ENCODE data around the gene SYNGR2. TPM values are rescaled to one million over a fixed set of nuclear protein-coding genes. Genes with fewer than 3 reads are reported as not detected.

SYNGR2 gene
- total RNA-seq, 1 donor from 2014 or later, result 115 TPM

- intact Hi-C loops (cut with DNase I), result loop anchor here (5.0 to 10.0 kb wide), 3 partner anchors 571 to 1028 kb away; partner anchors contain the start of gene SEC14L1
- H3K27ac ChIP-seq, result peak overlapping the region; percentile 81 to 89
- no peaks in the 10 kb centered on the region for H3K9me3 ChIP-seq
- no peak for DNase-seq (ENCODE audit: low spot score in 2 of 2)
- H3K4me1 ChIP-seq, result peaks cover 11 to 60% of the 10 kb centered on the region in 2 donors
- TF ChIP-seq, protein P1, sequence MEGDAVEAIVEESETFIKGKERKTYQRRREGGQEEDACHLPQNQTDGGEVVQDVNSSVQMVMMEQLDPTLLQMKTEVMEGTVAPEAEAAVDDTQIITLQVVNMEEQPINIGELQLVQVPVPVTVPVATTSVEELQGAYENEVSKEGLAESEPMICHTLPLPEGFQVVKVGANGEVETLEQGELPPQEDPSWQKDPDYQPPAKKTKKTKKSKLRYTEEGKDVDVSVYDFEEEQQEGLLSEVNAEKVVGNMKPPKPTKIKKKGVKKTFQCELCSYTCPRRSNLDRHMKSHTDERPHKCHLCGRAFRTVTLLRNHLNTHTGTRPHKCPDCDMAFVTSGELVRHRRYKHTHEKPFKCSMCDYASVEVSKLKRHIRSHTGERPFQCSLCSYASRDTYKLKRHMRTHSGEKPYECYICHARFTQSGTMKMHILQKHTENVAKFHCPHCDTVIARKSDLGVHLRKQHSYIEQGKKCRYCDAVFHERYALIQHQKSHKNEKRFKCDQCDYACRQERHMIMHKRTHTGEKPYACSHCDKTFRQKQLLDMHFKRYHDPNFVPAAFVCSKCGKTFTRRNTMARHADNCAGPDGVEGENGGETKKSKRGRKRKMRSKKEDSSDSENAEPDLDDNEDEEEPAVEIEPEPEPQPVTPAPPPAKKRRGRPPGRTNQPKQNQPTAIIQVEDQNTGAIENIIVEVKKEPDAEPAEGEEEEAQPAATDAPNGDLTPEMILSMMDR (IDR thresholded peaks at IDR 0.05), result no peak
- peaks cover 9 to 12% of the 10 kb centered on the region in 2 donors for H3K36me3 ChIP-seq
- H3K27me3 ChIP-seq, result no peaks in the 10 kb centered on the region
- no peak overlapping the region for H3K4me3 ChIP-seq
Measured at GRCh38 chr17:78173097-78173715, 4.8 kb downstream of the SYNGR2 start.

DNA sequence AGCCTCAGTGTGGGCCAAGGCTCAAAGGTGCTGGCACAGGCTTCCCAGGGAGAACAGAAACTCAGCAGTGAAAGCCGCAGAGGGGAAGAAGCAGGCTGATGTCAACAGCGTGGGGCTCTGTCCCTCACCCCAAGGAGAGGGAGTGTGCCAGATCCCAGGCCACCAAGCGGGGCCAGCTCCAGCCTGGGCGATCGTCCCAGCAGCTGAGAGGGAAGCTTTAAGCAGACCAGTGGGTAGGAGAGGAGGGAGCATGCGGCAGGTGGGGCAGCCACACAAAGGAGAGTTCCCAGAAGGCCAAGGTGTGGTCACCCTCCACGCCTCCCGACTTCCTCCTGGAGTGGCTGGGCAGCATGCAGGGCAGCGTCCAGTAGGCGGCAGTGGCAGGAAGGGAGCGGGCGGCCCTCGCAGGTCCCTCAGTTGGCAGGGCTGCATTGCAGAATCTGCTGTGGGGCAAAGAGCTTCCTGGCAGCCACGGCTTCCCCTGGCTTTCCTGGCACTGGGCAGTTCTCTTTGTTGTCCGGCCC lies 6.0 kb downstream of the SYNGR2 start:
- no peaks in the 10 kb centered on the region for H3K27me3 ChIP-seq
- TF ChIP-seq, protein P1 (IDR thresholded peaks at IDR 0.05), result peak; percentile 66 to 85 (median 81)
- H3K4me3 ChIP-seq, result no peak overlapping the region
- H3K9me3 ChIP-seq, result no peaks in the 10 kb centered on the region
- H3K27ac ChIP-seq, result peak overlapping the region; percentile 81 to 89
- H3K4me1 ChIP-seq, result peaks cover 8 to 65% of the 10 kb centered on the region in 2 donors
- intact Hi-C loops (cut with DNase I), result loop anchor here (1.0 to 10.0 kb wide), 4 partner anchors 77 to 1030 kb away; partner anchors contain the start of gene SEC14L1
- DNase-seq (ENCODE audit: low spot score in 2 of 2), result peak; percentile 58 to 93
- H3K36me3 ChIP-seq, result peaks cover 9 to 12% of the 10 kb centered on the region in 2 donors

DNA sequence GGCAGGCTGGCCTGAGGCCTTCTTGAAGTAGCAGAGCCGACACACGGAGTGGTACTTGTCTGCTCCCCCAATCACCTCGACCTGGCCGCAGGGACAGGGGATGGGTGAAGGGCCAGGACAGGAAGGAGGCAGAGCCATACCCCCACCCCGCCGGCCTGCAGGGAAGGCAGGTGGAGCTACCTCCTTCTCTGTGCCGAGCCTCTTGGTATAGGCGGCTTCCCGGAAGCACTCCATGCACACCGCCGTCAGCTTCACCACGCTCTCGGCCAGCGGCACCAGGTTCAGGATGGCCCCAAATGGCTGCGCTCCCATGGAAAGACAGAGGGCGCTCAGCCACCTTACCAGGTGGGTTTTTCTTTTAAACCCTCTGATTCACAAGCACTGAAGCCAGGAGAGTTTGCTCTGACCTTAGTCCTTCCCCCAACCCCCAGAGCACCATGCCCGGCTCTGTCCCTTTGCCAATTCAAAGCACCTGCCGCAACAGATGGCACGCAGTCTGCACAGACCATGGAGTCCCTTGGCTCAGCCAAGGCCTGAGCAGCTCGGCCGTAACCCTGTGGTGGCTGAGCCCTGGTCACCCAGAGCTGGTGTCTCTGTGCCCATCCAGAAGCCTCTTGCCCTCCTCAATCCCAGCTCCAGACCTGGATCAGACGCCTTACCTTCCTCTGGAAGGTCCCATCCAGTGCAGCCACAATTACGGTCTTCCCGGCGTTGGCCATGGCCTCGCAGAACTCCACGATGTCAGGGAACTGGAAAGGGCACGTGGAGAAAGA lies 6.7 kb downstream of the SYNGR2 start:
- peaks cover 4 to 65% of the 10 kb centered on the region in 2 donors for H3K4me1 ChIP-seq
- DNase-seq (ENCODE audit: low spot score in 2 of 2), result no peak
- H3K27me3 ChIP-seq, result no peaks in the 10 kb centered on the region
- no peaks in the 10 kb centered on the region for H3K9me3 ChIP-seq
- no peak overlapping the region for H3K4me3 ChIP-seq
- peaks cover 9 to 12% of the 10 kb centered on the region in 2 donors for H3K36me3 ChIP-seq
- intact Hi-C loops (cut with DNase I), result loop anchor here (1.0 to 10.0 kb wide), 4 partner anchors 76 to 1030 kb away; partner anchors contain the start of gene SEC14L1
- H3K27ac ChIP-seq, result peak overlapping the region; percentile 81 to 89
- TF ChIP-seq, protein P1 (IDR thresholded peaks at IDR 0.05), result no peak

GRCh38 chr17:78175643-78175981 lies 7.2 kb downstream of the SYNGR2 start:
- Histone ChIP-seq H3K27me3 (no peaks in the 10 kb centered on the region), H3K4me1 (peaks cover 5 to 69% of the 10 kb centered on the region in 2 donors), H3K4me3 (no peak overlapping the region), H3K9me3 (no peaks in the 10 kb centered on the region), H3K27ac (peak overlapping the region; percentile 81 to 89), H3K36me3 (peaks cover 9 to 12% of the 10 kb centered on the region in 2 donors)
- intact Hi-C loops (cut with DNase I), result loop anchor here (10.0 kb wide), 2 partner anchors 851 to 1031 kb away; partner anchors contain the start of gene SEC14L1
- DNase-seq (ENCODE audit: low spot score in 2 of 2), result no peak
- TF ChIP-seq, protein P1 (IDR thresholded peaks at IDR 0.05), result no peak

DNA sequence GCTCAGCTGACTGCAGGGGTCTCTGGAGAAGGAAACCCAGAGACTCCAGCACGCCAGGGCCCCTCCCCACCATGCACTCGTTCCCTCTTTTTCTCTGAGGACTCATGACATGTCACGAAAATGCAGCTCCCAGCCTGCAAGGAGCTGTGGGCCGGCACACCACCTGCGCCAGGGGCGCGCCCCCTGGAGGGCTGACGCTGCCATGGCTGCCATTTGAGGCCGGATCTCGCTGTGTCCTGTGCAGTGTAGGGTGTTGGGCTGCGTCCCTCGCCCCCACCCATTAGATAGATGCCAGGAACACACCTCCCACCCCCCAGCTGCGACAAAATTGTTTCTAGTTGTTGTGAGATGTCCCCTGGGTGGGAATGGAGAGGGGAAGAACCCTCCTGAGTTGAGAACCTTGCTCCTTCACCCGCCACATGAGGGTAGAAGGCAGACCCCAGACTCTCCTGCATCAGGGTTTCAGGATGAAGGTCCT lies 8.2 kb downstream of the SYNGR2 start:
- intact Hi-C loops (cut with DNase I), result loop anchor here (10.0 kb wide), 2 partner anchors 852 to 1032 kb away; partner anchors contain the start of gene SEC14L1
- Histone ChIP-seq H3K4me3 (no peak overlapping the region), H3K27me3 (no peaks in the 10 kb centered on the region), H3K36me3 (peaks cover 7 to 9% of the 10 kb centered on the region in 2 donors), H3K27ac (peak overlapping the region; percentile 81 to 89), H3K9me3 (no peaks in the 10 kb centered on the region), H3K4me1 (peaks cover 10 to 73% of the 10 kb centered on the region in 2 donors)
- TF ChIP-seq, protein P1 (IDR thresholded peaks at IDR 0.05), result peak; percentile 64 to 81 (median 78)
- DNase-seq (ENCODE audit: low spot score in 2 of 2), result peak in 1 of 2 donors; percentile 84
